DND-41 (cell line): ENCODE measurements around the gene PCDHGC4.

Experiments
- EZH2 ChIP-seq: IDR thresholded peaks from 3 replicates; pipeline ENCODE4 v1.6.1; 2012; ENCODE audit warnings: borderline replicate concordance, low read depth, mild to moderate bottlenecking, moderate library complexity, low read length, inconsistent platforms; ENCODE audit not compliant: severe bottlenecking
- TF ChIP-seq, protein P1 (sequence below): IDR thresholded peaks from 2 replicates; pipeline ENCODE4 v1.5.1; 2012; ENCODE audit warnings: borderline replicate concordance, low read length, moderate library complexity, mild to moderate bottlenecking; ENCODE audit not compliant: poor library complexity, severe bottlenecking; ENCODE audit errors: extremely low read depth

DNA sequence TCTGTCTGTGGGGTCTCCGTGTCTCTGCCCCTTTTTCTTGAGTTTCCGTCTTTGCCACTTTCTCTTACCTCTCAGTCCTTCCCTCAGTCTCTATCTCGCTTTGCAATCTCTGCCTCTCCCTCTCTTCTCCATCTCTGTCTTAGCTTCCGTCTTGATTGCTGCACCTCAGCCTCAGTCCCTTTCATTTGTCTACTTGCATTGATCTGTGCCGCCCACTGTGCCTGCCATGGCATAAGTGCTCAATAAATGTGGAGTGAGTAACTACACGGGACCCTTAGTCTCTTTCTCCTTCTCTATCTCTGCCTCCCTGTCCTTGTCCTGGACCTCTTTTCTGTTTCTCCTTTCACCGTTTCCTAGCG lies 10.6 kb downstream of the PCDHGC4 start:
- TF ChIP-seq, protein P1, sequence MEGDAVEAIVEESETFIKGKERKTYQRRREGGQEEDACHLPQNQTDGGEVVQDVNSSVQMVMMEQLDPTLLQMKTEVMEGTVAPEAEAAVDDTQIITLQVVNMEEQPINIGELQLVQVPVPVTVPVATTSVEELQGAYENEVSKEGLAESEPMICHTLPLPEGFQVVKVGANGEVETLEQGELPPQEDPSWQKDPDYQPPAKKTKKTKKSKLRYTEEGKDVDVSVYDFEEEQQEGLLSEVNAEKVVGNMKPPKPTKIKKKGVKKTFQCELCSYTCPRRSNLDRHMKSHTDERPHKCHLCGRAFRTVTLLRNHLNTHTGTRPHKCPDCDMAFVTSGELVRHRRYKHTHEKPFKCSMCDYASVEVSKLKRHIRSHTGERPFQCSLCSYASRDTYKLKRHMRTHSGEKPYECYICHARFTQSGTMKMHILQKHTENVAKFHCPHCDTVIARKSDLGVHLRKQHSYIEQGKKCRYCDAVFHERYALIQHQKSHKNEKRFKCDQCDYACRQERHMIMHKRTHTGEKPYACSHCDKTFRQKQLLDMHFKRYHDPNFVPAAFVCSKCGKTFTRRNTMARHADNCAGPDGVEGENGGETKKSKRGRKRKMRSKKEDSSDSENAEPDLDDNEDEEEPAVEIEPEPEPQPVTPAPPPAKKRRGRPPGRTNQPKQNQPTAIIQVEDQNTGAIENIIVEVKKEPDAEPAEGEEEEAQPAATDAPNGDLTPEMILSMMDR = no peak
- no peak for TF ChIP-seq EZH2
